Suppressor macrophage treated with lipopolysaccharide for 1 hour (primary cell): Measurements from ENCODE around the gene BRAF.
"Not testable (repeated sequence)": the region's sequence is repeated elsewhere in the genome, so short reads cannot be mapped to it uniquely, and the experiment has no call there.

Source experiments
- DNase-seq, 3 donors: peaks; one replicate each; pipeline ENCODE4 v3.0.0-alpha.2; 2020 to 2022

Gene BRAF

GRCh38 chr7:140767418-140767817, 157.3 kb downstream of the BRAF start:
- DNase-seq: no peak

- DNase-seq: not testable (repeated sequence)
These were observed 159.3 kb downstream of the BRAF start for GRCh38 chr7:140765441-140765840.

- not testable (repeated sequence) for DNase-seq
These were observed 161.6 kb downstream of the BRAF start for GRCh38 chr7:140763166-140763565.

- not testable (repeated sequence) for DNase-seq
These were observed 163.4 kb downstream of the BRAF start for GRCh38 chr7:140761375-140761774.

GRCh38 chr7:140754506-140754905, 170.2 kb downstream of the BRAF start:
- DNase-seq: no peak

GRCh38 chr7:140752533-140752932, 172.2 kb downstream of the BRAF start:
- peak; percentile 2 to 35 (median 29) for DNase-seq

- no peak for DNase-seq
These were observed 178.0 kb downstream of the BRAF start for GRCh38 chr7:140746751-140747150.

- peak; percentile 53 to 67 (median 56) for DNase-seq
These were observed 179.3 kb downstream of the BRAF start for GRCh38 chr7:140745266-140746058.

GRCh38 chr7:140744005-140744404, 180.7 kb downstream of the BRAF start:
- no peak for DNase-seq

GRCh38 chr7:140743255-140743654, 181.5 kb downstream of the BRAF start:
- DNase-seq: not testable (repeated sequence)

GRCh38 chr7:140738280-140738679, 186.4 kb downstream of the BRAF start:
- no peak for DNase-seq

- no peak for DNase-seq
These were observed 190.0 kb downstream of the BRAF start for GRCh38 chr7:140734729-140735128.

- no peak for DNase-seq
These were observed 190.6 kb downstream of the BRAF start for GRCh38 chr7:140734096-140734495.

GRCh38 chr7:140732416-140732815, 192.3 kb downstream of the BRAF start:
- no peak for DNase-seq

- DNase-seq: peak; percentile 41 to 68 (median 66)
These were observed 198.4 kb downstream of the BRAF start for GRCh38 chr7:140726281-140726680.

GRCh38 chr7:140724706-140725105, 200.0 kb downstream of the BRAF start:
- no peak for DNase-seq

GRCh38 chr7:140723574-140723973, 201.2 kb downstream of the BRAF start:
- DNase-seq: no peak

GRCh38 chr7:140723006-140723405, 201.7 kb downstream of the BRAF start:
- no peak for DNase-seq

GRCh38 chr7:140722254-140722653, 202.5 kb downstream of the BRAF start:
- DNase-seq: no peak

GRCh38 chr7:140719721-140720120, 205.0 kb downstream of the BRAF start:
- peak; percentile 54 to 70 (median 68) for DNase-seq

- DNase-seq: no peak
These were observed 210.2 kb downstream of the BRAF start for GRCh38 chr7:140714331-140715040.

GRCh38 chr7:140712392-140712791, 212.3 kb downstream of the BRAF start:
- DNase-seq: not testable (repeated sequence)

GRCh38 chr7:140708764-140709163, 216.0 kb downstream of the BRAF start:
- not testable (repeated sequence) for DNase-seq

GRCh38 chr7:140707132-140707531, 217.6 kb downstream of the BRAF start:
- no peak for DNase-seq
